Gastrocnemius medialis (tissue), 4 donors: ENCODE data around the gene GRM5. TPM values are rescaled to one million over a fixed set of nuclear protein-coding genes. Genes with fewer than 3 reads are reported as not detected.

ENCODE experiments used
- ATAC-seq, 2 donors: fragments of 150-250 bp; one replicate each; pipeline ENCODE4 v1.9.1; 2016
- DNase-seq, 2 donors: peaks; one replicate each; pipeline ENCODE4 v3.0.0-alpha.2; 2019
- H3K27ac ChIP-seq, 4 donors: fragments of 200-600 bp; sonication (generic); 1 replicate in 1 of 4; 2 replicates in 3 of 4; pipeline ENCODE4 v1.5.1; 2016 to 2018; ENCODE audit warnings: mild to moderate bottlenecking in 2 of 4, moderate library complexity in 1 of 4
- H3K27me3 ChIP-seq, 3 donors: fragments of 200-600 bp; sonication (generic) in 2 of 3; 1 replicate in 1 of 3; 2 replicates in 2 of 3; pipeline versions ENCODE4 v1.5.1 to v1.6.0; 2016 to 2019; ENCODE audit warnings: mild to moderate bottlenecking in 1 of 3, moderate library complexity in 1 of 3
- H3K36me3 ChIP-seq, 2 donors: fragments of 200-600 bp; sonication (generic) in 1 of 2; one replicate each; pipeline ENCODE4 v1.5.1; 2017 to 2018
- H3K4me1 ChIP-seq, 2 donors: fragments of 200-600 bp; sonication (generic) in 1 of 2; one replicate each; pipeline ENCODE4 v1.5.1; 2016 to 2017; ENCODE audit warnings: mild to moderate bottlenecking in 2 of 2
- H3K4me3 ChIP-seq, 4 donors: fragments of 200-600 bp; sonication (generic) in 3 of 4; 1 replicate in 1 of 4; 2 replicates in 3 of 4; pipeline ENCODE4 v1.5.1; 2016 to 2019; ENCODE audit warnings: mild to moderate bottlenecking in 2 of 4
- H3K9me3 ChIP-seq, 3 donors: fragments of 200-600 bp; sonication (generic) in 2 of 3; 1 replicate in 1 of 3; 2 replicates in 2 of 3; pipeline ENCODE4 v1.5.1; 2016 to 2019
- POLR2A ChIP-seq, 2 donors: fragments of 450-650 bp; IDR thresholded peaks; one replicate each; pipeline ENCODE4 v1.6.1; 2017; ENCODE audit warnings: antibody characterized with exemption in 2 of 2, mild to moderate bottlenecking in 2 of 2, moderate library complexity in 2 of 2
- in situ Hi-C, 4 donors: fragments of 200-750 bp; cut with MboI; loops; one replicate each; pipeline versions ENCODE4 v1.15.0 to v1.8.0; 2017; ENCODE audit warnings: low sequenced_read_pairs in 4 of 4
- intact Hi-C: fragments of 100-400 bp; cut with DNase I; formaldehyde crosslinking; loops from one replicate; pipeline ENCODE4 v1.15.1; 2023; ENCODE audit warnings: low total_unique reads
- total RNA-seq, 4 donors: library from RNA; depleted of rRNA; stranded (reverse); fragments of >200 nt; gene quantifications; one replicate each; pipeline versions ENCODE4 v1.1.0 to v1.2.3, GENCODE V29; 2016
- TF ChIP-seq, protein P1 (sequence below), 5 experiments: fragments of 450-650 bp in 3 of 5; fragments of 200-600 bp in 2 of 5; sonication (generic) in 2 of 5; IDR thresholded peaks in 4 of 5; conservative IDR thresholded peaks in 1 of 5; 1 replicate in 4 of 5; 2 replicates in 1 of 5; pipeline ENCODE4 v1.5.1; 2016 to 2019; ENCODE audit warnings: antibody characterized with exemption in 5 of 5, mild to moderate bottlenecking in 3 of 5, moderate library complexity in 3 of 5

GRM5 gene
- total RNA-seq, 4 donors from 2014 or later = not detected

GRCh38 chr11:88515002-88515401, 550.8 kb downstream of the GRM5 start:
- in situ Hi-C loops (no loop called here), intact Hi-C loops (no loop called here)
- Histone ChIP-seq H3K27me3 (peaks cover 0 to 5% (median 0%) of the 10 kb centered on the region in 3 donors), H3K4me1 (no peaks in the 10 kb centered on the region), H3K4me3 (no peak overlapping the region), H3K36me3 (no peaks in the 10 kb centered on the region), H3K27ac (no peak overlapping the region), H3K9me3 (no peaks in the 10 kb centered on the region)
- TF ChIP-seq POLR2A (IDR thresholded peaks at IDR 0.05) = no peak
- TF ChIP-seq, protein P1, sequence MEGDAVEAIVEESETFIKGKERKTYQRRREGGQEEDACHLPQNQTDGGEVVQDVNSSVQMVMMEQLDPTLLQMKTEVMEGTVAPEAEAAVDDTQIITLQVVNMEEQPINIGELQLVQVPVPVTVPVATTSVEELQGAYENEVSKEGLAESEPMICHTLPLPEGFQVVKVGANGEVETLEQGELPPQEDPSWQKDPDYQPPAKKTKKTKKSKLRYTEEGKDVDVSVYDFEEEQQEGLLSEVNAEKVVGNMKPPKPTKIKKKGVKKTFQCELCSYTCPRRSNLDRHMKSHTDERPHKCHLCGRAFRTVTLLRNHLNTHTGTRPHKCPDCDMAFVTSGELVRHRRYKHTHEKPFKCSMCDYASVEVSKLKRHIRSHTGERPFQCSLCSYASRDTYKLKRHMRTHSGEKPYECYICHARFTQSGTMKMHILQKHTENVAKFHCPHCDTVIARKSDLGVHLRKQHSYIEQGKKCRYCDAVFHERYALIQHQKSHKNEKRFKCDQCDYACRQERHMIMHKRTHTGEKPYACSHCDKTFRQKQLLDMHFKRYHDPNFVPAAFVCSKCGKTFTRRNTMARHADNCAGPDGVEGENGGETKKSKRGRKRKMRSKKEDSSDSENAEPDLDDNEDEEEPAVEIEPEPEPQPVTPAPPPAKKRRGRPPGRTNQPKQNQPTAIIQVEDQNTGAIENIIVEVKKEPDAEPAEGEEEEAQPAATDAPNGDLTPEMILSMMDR (IDR thresholded peaks at IDR 0.05 in 4 of 5, conservative IDR thresholded peaks at IDR 0.05 in 1 of 5) = no peak
- DNase-seq = no peak
- no peak for ATAC-seq

GRCh38 chr11:88511006-88511405, 554.8 kb downstream of the GRM5 start:
- H3K27ac ChIP-seq = no peak overlapping the region
- H3K9me3 ChIP-seq = no peaks in the 10 kb centered on the region
- H3K27me3 ChIP-seq = peaks cover 0 to 30% (median 12%) of the 10 kb centered on the region in 3 donors
- H3K4me1 ChIP-seq = no peaks in the 10 kb centered on the region
- no peak for TF ChIP-seq POLR2A (IDR thresholded peaks at IDR 0.05)
- TF ChIP-seq, protein P1 (IDR thresholded peaks at IDR 0.05 in 4 of 5, conservative IDR thresholded peaks at IDR 0.05 in 1 of 5) = no peak
- no peaks in the 10 kb centered on the region for H3K36me3 ChIP-seq
- ATAC-seq (no peak), DNase-seq (no peak)
- H3K4me3 ChIP-seq = no peak overlapping the region
- intact Hi-C loops (no loop called here), in situ Hi-C loops (no loop called here)

DNA sequence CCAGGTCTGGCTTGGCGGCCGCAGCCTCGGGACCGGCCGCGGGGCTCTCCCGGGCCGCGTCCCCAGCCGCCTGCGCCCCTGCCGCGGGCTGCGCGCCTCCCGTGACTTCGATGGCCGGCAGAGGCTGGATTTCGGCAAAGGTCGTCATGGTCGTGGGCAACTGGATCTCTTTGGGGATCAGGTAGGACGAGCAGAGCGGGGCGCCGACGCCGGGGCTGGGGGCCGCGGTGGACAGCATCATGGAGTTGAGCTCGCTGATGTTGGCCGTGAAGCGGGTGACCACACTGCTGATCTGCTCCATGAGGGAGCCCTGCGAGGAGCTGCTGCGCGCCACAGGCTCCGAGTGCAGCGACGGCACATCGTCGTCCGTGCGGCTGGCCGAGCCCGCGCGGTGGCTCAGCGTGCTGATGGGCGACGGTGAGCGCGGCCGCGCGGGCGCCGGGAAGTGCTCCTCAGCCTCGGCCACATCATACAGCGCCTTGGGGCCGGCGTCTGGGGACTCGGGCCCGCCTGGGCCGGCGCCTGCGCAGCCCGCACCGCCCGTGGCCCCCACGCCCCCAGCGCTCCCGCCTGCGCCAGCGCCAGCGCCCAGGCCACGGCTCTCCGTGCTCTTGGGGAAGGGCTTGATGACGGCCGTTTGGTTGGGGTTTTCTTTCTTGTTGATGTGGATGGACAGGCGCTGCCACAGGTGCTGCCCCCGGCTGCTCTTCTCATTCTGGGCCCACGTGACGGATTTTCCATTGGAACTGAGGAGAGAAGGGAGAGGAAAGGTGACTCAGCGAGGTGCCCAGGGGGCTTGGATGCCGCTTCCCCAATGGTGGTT, 556.8 kb downstream of the GRM5 start:
- no peak for ATAC-seq
- H3K9me3 ChIP-seq = no peaks in the 10 kb centered on the region
- in situ Hi-C loops (no loop called here), intact Hi-C loops (no loop called here)
- peaks cover 0 to 30% (median 12%) of the 10 kb centered on the region in 3 donors for H3K27me3 ChIP-seq
- H3K4me3 ChIP-seq = peak overlapping the region; percentile 30 to 44 (median 36)
- TF ChIP-seq POLR2A (IDR thresholded peaks at IDR 0.05) = no peak
- TF ChIP-seq, protein P1 (IDR thresholded peaks at IDR 0.05 in 4 of 5, conservative IDR thresholded peaks at IDR 0.05 in 1 of 5) = no peak
- no peak overlapping the region for H3K27ac ChIP-seq
- DNase-seq = no peak
- no peaks in the 10 kb centered on the region for H3K36me3 ChIP-seq
- no peaks in the 10 kb centered on the region for H3K4me1 ChIP-seq

DNA sequence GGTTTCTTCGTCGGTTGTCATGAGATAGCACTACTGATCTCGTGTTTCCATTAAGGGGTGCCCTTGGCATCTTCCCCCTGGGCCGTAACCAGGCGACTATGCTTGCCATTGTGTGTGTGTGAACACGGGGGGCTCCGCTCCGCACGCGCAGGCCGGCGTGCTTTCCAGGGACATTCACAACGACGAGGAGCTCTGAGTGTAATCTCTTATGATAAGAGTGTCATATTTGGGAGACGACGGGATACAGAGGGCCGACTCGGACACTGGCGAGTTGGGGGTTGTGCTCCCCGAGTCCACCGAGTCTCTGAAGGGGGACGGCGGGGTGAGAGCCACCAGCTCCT, 557.4 kb downstream of the GRM5 start:
- peaks cover 0 to 30% (median 12%) of the 10 kb centered on the region in 3 donors for H3K27me3 ChIP-seq

More for the DNA sequence above, 557.4 kb downstream of the GRM5 start:
- H3K27ac ChIP-seq = no peak overlapping the region
- TF ChIP-seq POLR2A (IDR thresholded peaks at IDR 0.05) = no peak
- TF ChIP-seq, protein P1 (IDR thresholded peaks at IDR 0.05 in 4 of 5, conservative IDR thresholded peaks at IDR 0.05 in 1 of 5) = no peak
- H3K9me3 ChIP-seq = no peaks in the 10 kb centered on the region
- DNase-seq (no peak), ATAC-seq (no peak)
- H3K4me1 ChIP-seq = no peaks in the 10 kb centered on the region
- no peaks in the 10 kb centered on the region for H3K36me3 ChIP-seq
- intact Hi-C loops (no loop called here), in situ Hi-C loops (no loop called here)
- H3K4me3 ChIP-seq = peak overlapping the region; percentile 30 to 44 (median 36)
